Lower leg skin (tissue), 3 donors: ENCODE measurements around the gene CAMK2N1.

ENCODE experiments used
- POLR2A ChIP-seq, 2 donors: fragments of 450-650 bp; IDR thresholded peaks; one replicate each; pipeline ENCODE4 v1.6.1; 2016 to 2017; ENCODE audit warnings: antibody characterized with exemption in 2 of 2, mild to moderate bottlenecking in 1 of 2, moderate library complexity in 1 of 2
- TF ChIP-seq, protein P1 (sequence below), 3 donors: fragments of 450-650 bp; IDR thresholded peaks; one replicate each; pipeline ENCODE4 v1.5.1; 2016; ENCODE audit warnings: antibody characterized with exemption in 3 of 3, mild to moderate bottlenecking in 3 of 3, moderate library complexity in 2 of 3

DNA sequence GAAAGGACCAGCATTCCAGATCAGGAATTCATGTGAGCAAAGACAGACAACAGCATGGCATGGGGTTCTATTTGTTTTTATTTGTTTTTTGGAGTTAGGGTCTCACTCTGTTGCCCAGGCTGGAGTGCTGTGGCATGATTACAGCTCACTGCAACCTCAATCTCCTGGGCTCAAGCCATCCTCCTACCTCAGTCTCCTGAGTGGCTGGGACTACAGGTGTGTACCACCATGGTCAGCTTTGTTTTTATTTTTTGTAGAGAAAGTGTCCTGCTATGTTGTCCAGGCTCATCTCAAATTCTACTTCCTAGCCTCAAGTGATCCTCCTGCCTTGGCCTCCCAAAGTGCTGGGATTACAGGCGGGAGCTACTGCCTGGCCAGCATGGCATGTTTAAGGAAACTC is 9.7 kb upstream of the CAMK2N1 start:
- TF ChIP-seq, protein P1, sequence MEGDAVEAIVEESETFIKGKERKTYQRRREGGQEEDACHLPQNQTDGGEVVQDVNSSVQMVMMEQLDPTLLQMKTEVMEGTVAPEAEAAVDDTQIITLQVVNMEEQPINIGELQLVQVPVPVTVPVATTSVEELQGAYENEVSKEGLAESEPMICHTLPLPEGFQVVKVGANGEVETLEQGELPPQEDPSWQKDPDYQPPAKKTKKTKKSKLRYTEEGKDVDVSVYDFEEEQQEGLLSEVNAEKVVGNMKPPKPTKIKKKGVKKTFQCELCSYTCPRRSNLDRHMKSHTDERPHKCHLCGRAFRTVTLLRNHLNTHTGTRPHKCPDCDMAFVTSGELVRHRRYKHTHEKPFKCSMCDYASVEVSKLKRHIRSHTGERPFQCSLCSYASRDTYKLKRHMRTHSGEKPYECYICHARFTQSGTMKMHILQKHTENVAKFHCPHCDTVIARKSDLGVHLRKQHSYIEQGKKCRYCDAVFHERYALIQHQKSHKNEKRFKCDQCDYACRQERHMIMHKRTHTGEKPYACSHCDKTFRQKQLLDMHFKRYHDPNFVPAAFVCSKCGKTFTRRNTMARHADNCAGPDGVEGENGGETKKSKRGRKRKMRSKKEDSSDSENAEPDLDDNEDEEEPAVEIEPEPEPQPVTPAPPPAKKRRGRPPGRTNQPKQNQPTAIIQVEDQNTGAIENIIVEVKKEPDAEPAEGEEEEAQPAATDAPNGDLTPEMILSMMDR (IDR thresholded peaks at IDR 0.05) = no peak
- TF ChIP-seq POLR2A (IDR thresholded peaks at IDR 0.05) = no peak
